ENCODE measurements around the gene PRSS57.

DNA sequence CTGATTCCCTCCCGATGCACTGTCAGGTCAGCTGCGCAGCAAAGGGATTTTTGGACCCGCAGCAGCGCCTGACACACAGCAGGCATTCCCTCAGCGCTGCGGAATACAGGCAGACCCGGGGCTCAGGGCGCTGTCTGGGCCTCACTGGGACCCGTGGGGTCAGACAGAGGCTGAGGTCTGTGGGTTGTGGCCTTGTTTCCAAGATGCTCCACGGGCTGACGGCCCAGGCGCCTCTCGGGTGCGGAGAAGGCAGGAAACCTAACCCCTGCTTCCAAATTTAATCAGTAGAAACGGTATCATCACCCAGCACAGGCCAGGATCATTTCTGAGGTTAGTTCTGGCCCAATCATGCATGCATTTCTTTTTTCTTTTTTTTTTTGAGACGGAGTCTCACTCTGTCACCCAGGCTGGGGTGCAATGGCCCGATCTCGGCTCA is 31.6 kb downstream of the PRSS57 start:
- TF ChIP-seq, protein P1, sequence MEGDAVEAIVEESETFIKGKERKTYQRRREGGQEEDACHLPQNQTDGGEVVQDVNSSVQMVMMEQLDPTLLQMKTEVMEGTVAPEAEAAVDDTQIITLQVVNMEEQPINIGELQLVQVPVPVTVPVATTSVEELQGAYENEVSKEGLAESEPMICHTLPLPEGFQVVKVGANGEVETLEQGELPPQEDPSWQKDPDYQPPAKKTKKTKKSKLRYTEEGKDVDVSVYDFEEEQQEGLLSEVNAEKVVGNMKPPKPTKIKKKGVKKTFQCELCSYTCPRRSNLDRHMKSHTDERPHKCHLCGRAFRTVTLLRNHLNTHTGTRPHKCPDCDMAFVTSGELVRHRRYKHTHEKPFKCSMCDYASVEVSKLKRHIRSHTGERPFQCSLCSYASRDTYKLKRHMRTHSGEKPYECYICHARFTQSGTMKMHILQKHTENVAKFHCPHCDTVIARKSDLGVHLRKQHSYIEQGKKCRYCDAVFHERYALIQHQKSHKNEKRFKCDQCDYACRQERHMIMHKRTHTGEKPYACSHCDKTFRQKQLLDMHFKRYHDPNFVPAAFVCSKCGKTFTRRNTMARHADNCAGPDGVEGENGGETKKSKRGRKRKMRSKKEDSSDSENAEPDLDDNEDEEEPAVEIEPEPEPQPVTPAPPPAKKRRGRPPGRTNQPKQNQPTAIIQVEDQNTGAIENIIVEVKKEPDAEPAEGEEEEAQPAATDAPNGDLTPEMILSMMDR (conservative IDR thresholded peaks at IDR 0.05; ENCODE audit: low read depth, low read length) = no peak
- TF ChIP-seq EZH2 (IDR thresholded peaks at IDR 0.05; ENCODE audit: borderline replicate concordance, low read depth, low read length, poor library complexity, severe bottlenecking) = no peak

All from A673 (cell line).